HEK293 (cell line): ENCODE results near the gene PLCH2.
A peak's percentile ranks its signal among the peaks of the same experiment; 100 is the strongest.

ENCODE experiments used
- SCRT2 ChIP-seq: fragments of 450-650 bp; formaldehyde crosslinking; IDR thresholded peaks from 2 replicates; pipeline ENCODE4 v1.5.1; 2016; ENCODE audit warnings: missing biosample characterization, missing genetic modification characterization
- TCF7L2 ChIP-seq: IDR thresholded peaks from 2 replicates; pipeline ENCODE4 v1.6.1; 2011; ENCODE audit warnings: low read depth, mild to moderate bottlenecking, inconsistent platforms, low read length, moderate library complexity, borderline replicate concordance
- ZNF302 ChIP-seq: fragments of 450-650 bp; formaldehyde crosslinking; IDR thresholded peaks from 2 replicates; pipeline ENCODE4 v1.5.1; 2016; ENCODE audit warnings: missing biosample characterization, missing genetic modification characterization, low read depth
- ZNF544 ChIP-seq: fragments of 450-650 bp; formaldehyde crosslinking; IDR thresholded peaks from 2 replicates; pipeline ENCODE4 v1.5.0; 2017; ENCODE audit warnings: missing biosample characterization, missing genetic modification characterization
- ZNF558 ChIP-seq: fragments of 450-650 bp; formaldehyde crosslinking; IDR thresholded peaks from 2 replicates; pipeline ENCODE4 v1.5.1; 2016; ENCODE audit warnings: missing biosample characterization, missing genetic modification characterization
- ZNF561 ChIP-seq: fragments of 450-650 bp; IDR thresholded peaks from 2 replicates; pipeline ENCODE4 v1.5.1; 2018; ENCODE audit warnings: missing biosample characterization, missing genetic modification characterization, borderline replicate concordance
- ZNF624 ChIP-seq: fragments of 450-650 bp; formaldehyde crosslinking; IDR thresholded peaks from 2 replicates; pipeline ENCODE4 v1.5.1; 2017; ENCODE audit warnings: missing biosample characterization, missing genetic modification characterization
- ZNF747 ChIP-seq: fragments of 450-650 bp; formaldehyde crosslinking; IDR thresholded peaks from 2 replicates; pipeline ENCODE4 v1.5.1; 2016; ENCODE audit warnings: missing biosample characterization, missing genetic modification characterization
- ZXDB ChIP-seq: fragments of 450-650 bp; formaldehyde crosslinking; IDR thresholded peaks from 2 replicates; pipeline ENCODE4 v1.5.1; 2016; ENCODE audit warnings: missing biosample characterization, missing genetic modification characterization
- TF ChIP-seq, protein P1 (sequence below): fragments of 450-650 bp; formaldehyde crosslinking; IDR thresholded peaks from 2 replicates; pipeline ENCODE4 v1.5.1; 2016; ENCODE audit warnings: missing biosample characterization, missing genetic modification characterization

DNA sequence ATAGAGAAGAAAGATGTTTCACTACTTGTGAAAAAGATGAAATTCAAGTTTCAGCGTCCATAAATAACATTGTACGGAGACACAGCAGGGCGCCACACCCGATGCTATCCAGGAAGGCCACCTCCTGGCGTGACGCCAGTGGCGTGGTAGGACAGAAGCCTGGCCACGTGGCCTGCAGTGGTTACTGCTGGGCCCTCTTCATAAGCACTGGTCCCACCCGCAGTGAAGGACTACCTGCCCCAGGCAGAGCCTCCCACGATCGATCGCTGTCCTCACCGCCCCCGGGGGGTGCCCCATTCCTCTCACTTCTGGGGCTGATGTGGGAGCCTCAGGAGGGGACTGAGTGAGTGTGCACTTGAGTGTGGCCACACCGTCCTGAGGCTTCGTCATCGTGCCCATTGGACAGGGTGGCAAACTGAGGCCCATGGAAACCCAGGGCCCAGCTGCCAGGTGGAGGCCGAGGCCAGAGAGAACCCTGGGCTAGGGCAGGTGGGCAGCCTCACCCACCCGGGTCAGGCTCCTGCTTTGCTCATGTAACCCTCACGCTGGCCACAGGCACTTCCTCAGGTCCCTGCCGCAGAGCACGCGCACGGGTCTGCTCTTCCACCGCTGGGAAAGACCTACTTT, 65.6 kb downstream of the PLCH2 start:
- TF ChIP-seq ZNF747 (tag by site-specific recombination) (no peak), ZNF544 (tag by site-specific recombination) (no peak), ZXDB (tag by site-specific recombination) (no peak), ZNF302 (no peak), TCF7L2 (no peak), ZNF558 (tag by site-specific recombination) (no peak), ZNF624 (tag by site-specific recombination) (0 out of 2 replicates have a peak, but pooled peaks have one; percentile 18), ZNF561 (no peak), SCRT2 (tag by site-specific recombination) (no peak)
- TF ChIP-seq, protein P1, sequence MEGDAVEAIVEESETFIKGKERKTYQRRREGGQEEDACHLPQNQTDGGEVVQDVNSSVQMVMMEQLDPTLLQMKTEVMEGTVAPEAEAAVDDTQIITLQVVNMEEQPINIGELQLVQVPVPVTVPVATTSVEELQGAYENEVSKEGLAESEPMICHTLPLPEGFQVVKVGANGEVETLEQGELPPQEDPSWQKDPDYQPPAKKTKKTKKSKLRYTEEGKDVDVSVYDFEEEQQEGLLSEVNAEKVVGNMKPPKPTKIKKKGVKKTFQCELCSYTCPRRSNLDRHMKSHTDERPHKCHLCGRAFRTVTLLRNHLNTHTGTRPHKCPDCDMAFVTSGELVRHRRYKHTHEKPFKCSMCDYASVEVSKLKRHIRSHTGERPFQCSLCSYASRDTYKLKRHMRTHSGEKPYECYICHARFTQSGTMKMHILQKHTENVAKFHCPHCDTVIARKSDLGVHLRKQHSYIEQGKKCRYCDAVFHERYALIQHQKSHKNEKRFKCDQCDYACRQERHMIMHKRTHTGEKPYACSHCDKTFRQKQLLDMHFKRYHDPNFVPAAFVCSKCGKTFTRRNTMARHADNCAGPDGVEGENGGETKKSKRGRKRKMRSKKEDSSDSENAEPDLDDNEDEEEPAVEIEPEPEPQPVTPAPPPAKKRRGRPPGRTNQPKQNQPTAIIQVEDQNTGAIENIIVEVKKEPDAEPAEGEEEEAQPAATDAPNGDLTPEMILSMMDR (tag by site-specific recombination), result no peak
